RWPE2 (cell line): ENCODE data around the gene MTA3.

Experiments
- ATAC-seq: fragments of 200-7000 bp; cut with Tn5 transposase; 3 replicates; pipeline ENCODE4 v1.9.1; 2021; ENCODE audit warnings: low read depth
- DNase-seq: peaks from one replicate; pipeline ENCODE4 v3.0.0-alpha.2; 2020; ENCODE audit warnings: low spot score
- H3K27ac ChIP-seq: fragments of 450-650 bp; 2 replicates; pipeline ENCODE4 v1.5.1; 2017; ENCODE audit warnings: mild to moderate bottlenecking; ENCODE audit not compliant: poor library complexity, severe bottlenecking
- H3K27me3 ChIP-seq: fragments of 250-450 bp; sonication (Bioruptor Pico); 2 replicates; pipeline ENCODE4 v1.5.1; 2021; ENCODE audit warnings: mild to moderate bottlenecking, moderate library complexity; ENCODE audit not compliant: insufficient read depth, poor library complexity, severe bottlenecking
- H3K36me3 ChIP-seq: fragments of 250-450 bp; sonication (Bioruptor Pico); 2 replicates; pipeline ENCODE4 v1.5.1; 2020; ENCODE audit warnings: low read depth, mild to moderate bottlenecking, moderate library complexity
- H3K4me1 ChIP-seq: fragments of 250-450 bp; sonication (Bioruptor Pico); 2 replicates; pipeline ENCODE4 v1.5.1; 2021; ENCODE audit warnings: mild to moderate bottlenecking, moderate library complexity; ENCODE audit not compliant: insufficient read depth, poor library complexity, severe bottlenecking
- H3K4me3 ChIP-seq: fragments of 250-450 bp; sonication (Bioruptor Pico); 2 replicates; pipeline ENCODE4 v1.5.1; 2021; ENCODE audit warnings: mild to moderate bottlenecking, moderate library complexity; ENCODE audit not compliant: severe bottlenecking
- H3K9me3 ChIP-seq: fragments of 250-450 bp; sonication (Bioruptor Pico); 2 replicates; pipeline ENCODE4 v1.5.1; 2021; ENCODE audit warnings: mild to moderate bottlenecking, moderate library complexity; ENCODE audit not compliant: severe bottlenecking
- CTCF ChIP-seq: fragments of 450-650 bp; IDR thresholded peaks from one replicate; pipeline ENCODE4 v1.5.1; 2017; ENCODE audit warnings: mild to moderate bottlenecking, moderate library complexity; ENCODE audit not compliant: poor library complexity, severe bottlenecking

The MTA3 gene

GRCh38 chr2:42585779-42586178 is 17.3 kb downstream of the MTA3 start:
- H3K4me3 ChIP-seq: no peak overlapping the region
- ATAC-seq: peak; percentile 66
- H3K27me3 ChIP-seq: no peaks in the 10 kb centered on the region
- peaks cover 3% of the 10 kb centered on the region for H3K4me1 ChIP-seq
- no peak for DNase-seq
- H3K9me3 ChIP-seq: no peaks in the 10 kb centered on the region
- no peak overlapping the region for H3K27ac ChIP-seq
- H3K36me3 ChIP-seq: peaks cover 16% of the 10 kb centered on the region
- TF ChIP-seq CTCF: no peak

DNA sequence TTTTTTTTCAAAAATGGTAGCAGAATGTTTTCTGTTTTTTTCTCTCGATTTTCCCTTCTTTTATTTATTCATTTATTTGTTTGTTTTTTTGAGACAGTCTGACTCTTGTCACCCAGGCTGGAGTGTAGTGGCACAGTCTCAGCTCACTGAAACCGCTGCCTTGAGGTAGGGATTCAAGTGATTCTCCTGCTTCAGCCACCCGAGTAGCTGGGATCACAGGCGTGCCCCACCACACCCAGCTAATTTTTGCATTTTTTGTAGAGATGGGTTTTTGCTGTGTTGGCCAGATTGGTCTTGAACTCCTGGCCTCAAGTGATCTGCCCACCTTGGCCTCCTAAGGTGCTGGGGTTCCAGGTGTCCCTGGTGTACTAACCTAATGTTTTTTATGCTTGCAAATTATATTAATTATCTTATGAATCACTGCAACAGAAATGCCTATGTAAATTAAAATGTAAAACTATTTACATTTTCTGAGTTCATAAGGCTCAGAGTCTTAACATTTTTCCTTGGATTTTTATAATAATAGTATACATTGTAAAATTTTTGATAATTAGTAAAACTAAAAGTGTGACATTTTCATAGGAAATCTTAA is 19.2 kb downstream of the MTA3 start:
- Histone ChIP-seq H3K27ac (no peak overlapping the region), H3K4me1 (peaks cover 3% of the 10 kb centered on the region), H3K36me3 (peaks cover 3% of the 10 kb centered on the region), H3K4me3 (no peak overlapping the region), H3K9me3 (no peaks in the 10 kb centered on the region), H3K27me3 (no peaks in the 10 kb centered on the region)
- ATAC-seq (no peak), DNase-seq (no peak)
- TF ChIP-seq CTCF: no peak

DNA sequence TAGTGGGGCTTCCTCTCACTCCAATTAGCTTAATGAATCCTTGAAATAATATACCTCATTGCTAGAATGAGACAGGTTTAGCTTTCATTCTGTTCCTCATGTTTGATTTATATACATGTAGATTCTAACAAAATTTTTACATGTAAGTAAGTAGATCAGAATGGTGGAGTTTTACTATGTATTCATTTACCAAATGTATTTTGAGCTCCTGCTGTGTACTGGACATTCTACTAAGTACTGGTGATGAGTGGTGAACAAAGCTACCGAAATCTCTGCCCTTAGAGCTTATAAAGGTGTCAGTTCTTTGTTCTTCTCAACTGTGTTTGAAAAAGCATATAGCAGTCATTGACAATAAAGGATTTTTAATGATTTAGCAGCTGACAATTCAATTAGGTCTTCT is 19.7 kb downstream of the MTA3 start:
- ATAC-seq (no peak), DNase-seq (no peak)
- Histone ChIP-seq H3K9me3 (no peaks in the 10 kb centered on the region), H3K36me3 (no peaks in the 10 kb centered on the region; the same call in 1 of the 2 replicates), H3K27ac (no peak overlapping the region), H3K27me3 (no peaks in the 10 kb centered on the region), H3K4me1 (peaks cover 3% of the 10 kb centered on the region), H3K4me3 (no peak overlapping the region)
- TF ChIP-seq CTCF: no peak

- DNase-seq (no peak), ATAC-seq (no peak)
- no peaks in the 10 kb centered on the region for H3K27me3 ChIP-seq
- H3K27ac ChIP-seq: no peak overlapping the region
- TF ChIP-seq CTCF: no peak
- H3K36me3 ChIP-seq: no peaks in the 10 kb centered on the region
- no peak overlapping the region for H3K4me3 ChIP-seq
- H3K4me1 ChIP-seq: peaks cover 3% of the 10 kb centered on the region
- H3K9me3 ChIP-seq: no peaks in the 10 kb centered on the region
Observed at GRCh38 chr2:42590176-42590575, 21.7 kb downstream of the MTA3 start.

- no peak for ATAC-seq
- H3K4me3 ChIP-seq: no peak overlapping the region
- H3K27ac ChIP-seq: no peak overlapping the region
- DNase-seq: no peak
- no peaks in the 10 kb centered on the region for H3K4me1 ChIP-seq
- no peaks in the 10 kb centered on the region for H3K36me3 ChIP-seq
- no peaks in the 10 kb centered on the region for H3K27me3 ChIP-seq
- H3K9me3 ChIP-seq: no peaks in the 10 kb centered on the region
- no peak for TF ChIP-seq CTCF
Observed at GRCh38 chr2:42593282-42593681, 24.9 kb downstream of the MTA3 start.
